GM21619 (cell line): ENCODE measurements around the gene CACNG5.

ENCODE experiments used
- ATAC-seq: cut with Tn5 transposase; IDR thresholded peaks from one replicate; pipeline ENCODE4 v1.9.1; 2021; ENCODE audit not compliant: unreplicated experiment

Gene CACNG5

DNA sequence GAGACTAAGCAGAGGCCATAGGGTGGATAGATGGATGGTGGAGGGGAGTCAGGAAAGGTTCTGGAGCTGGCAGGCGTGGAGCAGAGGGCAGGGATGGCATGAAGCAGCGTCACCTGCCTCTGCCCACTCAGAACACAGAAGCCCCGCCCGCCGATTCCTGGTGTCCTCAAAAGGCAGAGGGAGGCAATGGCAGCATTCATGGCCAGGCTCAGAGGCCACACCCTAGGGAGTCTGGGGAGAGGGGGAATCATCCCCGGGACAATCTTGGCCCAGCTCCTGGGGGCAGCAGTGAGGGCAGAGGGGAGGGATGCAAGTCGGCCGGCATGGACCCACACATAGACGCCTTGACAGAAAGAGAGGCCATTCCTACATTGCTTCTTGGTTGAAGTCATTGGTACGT is 68.9 kb downstream of the CACNG5 start:
- ATAC-seq: no peak

DNA sequence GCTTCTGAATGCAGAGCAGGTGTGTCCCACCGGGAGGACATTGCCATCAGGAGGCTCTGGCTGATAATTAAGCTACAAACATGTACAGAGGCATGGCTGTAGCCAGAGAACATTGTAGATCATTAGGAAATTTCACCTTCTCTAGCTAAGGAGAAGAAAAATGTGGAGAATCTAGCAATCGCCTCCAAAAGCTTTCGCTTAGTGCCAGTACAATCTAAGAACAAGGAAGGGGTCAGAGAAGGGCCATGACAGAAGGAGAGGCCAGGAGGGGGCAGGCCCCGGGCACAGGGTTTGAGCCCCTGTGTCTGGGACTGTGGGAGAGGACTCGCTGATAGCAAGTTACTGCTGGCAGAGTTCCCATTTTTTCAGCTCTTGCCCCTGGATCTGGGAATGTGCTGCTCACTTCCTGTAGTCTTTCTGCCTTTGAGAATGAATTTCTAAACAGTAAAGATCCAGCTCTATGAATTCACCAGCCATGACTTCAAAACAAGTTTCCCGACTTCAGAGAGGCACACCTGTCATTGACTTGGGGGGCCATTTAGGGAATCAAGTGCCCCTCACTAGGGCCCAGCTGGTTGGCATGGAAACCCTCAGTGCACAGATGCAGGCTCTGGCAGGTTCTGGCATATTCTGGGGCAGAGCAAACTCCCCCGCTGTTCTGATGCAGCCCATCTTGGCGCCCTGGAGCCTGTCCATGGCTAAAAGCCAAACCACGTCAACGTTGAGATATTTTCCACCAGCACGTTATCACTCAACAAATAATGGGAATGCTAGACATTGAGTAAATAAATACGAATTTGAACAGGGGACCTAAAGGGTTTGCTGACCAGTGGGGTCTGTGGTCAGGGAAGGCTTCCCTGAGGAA is 70.1 kb downstream of the CACNG5 start:
- ATAC-seq: no peak

DNA sequence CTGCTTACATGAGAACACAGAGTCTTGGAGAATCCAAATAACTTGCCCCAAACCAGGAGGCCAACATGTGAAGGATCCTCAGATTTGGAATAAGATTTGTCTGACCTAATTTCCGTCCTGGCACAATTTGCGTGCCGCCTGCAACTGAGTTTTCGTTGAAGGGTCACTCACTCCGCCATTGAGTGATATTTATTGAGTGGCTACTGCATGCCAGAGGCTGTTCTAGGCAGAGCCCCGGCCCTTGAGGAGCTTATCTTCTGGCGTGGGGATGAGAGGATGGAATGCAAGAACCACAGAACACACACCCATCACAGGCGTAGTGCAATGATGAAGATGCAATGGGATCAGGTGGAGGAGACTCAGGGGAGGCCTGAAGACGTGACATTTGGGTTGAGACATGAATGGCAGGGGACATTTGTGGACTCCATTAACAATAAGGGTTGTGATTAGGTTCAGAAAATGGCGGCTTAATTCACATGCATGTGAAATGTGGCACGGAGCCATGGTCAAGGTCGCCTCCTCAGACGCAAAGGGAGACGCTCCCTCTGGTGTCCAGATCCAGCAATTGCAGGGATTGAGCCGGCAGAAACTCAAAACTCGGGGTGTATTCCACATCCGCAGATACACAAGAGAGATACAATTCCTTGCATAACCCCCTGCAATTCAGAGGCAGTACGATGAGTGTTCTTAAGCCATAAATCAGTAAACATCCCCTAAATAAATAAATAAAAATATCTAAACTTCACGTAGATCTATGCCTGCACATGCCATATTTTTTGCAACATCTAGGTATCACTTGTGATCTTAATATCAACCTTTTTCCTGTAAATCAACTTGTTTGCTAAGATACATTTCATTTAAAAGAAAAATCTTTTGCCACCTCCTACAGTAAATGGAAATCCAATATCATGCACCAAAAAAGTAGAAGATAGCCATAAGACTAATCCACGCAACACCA is 71.7 kb downstream of the CACNG5 start:
- ATAC-seq: no peak

DNA sequence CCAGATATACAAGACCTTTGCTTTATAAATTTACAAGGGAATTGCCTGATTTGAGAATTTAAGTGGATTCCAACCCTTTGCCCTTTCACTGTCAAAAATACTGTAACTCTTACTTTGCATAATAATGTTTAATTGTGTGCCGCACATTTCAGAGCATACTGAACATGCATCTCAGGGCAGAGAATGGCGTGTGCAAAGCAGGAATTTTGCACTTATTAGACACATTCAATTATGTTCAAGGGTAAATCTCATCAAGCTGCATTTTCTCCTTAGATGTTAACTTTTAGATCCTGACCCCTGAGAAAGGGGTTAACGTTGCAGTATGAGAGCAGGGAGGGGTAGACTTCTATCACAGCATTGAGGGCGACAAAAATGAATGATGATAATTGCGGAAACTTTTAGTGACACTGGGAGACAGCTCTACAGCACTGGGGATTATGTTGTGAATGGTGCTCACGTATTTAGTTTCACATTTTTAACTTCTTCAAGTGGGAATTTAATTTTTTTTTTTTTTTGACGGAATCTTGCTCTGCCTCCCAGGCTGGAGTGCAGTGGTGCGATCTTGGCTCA is 75.0 kb downstream of the CACNG5 start:
- ATAC-seq: no peak

DNA sequence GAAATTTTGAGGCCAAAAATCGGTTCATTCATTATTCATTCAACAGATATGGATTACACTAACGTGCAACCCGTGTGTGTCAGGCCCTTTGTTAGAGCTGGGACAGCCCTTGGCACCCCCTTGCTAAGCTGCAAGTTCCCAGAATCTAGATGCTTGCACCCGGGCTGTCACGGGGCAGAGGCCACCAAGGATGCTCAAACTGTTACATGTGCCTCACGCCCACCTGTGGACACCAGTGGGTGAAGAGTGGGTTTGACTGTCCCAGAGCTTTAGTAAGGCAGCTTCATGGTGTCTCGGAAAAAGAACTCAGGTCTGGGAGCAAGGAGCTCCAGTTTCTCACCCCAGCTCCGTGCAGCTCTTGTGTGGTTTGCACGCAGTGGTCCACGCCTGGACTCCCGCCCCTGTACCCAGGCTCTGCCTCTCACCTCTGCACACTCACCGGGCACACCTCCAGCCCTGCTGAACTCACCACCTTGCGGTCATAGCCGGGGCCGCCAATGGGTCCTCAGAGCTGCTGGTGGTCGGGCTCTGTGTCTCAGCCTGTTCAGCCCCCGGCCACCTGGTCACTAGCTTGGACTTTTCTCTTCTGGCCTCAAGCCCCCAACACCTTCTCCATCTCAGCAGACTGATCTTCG is 75.9 kb downstream of the CACNG5 start:
- ATAC-seq: no peak

DNA sequence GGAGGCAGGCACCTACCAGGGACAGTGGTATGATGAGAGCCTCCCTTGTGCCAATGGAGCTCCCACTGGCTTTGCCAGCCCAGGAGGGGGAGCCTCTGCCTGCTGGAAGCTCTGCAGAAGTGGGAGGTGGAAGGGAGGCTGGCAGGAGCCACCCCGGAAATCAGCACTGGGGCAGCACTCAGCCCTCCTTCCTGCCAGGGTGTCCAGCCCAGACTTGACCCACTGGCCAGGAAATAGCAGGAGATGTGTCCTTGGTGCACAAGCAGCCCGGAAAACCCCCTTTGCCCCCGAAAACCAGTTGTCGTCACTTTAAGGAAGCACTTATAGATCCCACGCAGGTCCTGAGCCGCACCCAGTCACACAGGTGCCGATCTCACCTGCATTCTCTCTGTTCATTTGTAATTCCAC is 80.3 kb downstream of the CACNG5 start:
- no peak for ATAC-seq

DNA sequence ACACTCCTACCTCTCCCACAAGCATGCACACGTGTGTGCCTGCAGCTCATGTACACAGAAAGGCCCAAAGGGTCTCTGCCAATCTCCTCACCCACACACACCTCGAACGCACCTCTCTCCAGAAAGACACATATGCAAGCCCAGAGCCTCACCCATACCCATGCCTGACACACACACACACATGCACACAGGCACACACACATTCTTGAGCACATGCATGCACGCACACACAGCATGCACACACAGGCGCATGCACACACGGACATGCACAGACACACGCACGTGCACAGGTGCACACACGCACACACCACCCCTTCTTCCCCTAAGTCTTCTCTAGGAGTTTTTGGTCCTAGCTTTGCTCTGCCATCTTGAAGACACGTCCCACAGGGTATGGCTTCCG is 80.9 kb downstream of the CACNG5 start:
- ATAC-seq: no peak

DNA sequence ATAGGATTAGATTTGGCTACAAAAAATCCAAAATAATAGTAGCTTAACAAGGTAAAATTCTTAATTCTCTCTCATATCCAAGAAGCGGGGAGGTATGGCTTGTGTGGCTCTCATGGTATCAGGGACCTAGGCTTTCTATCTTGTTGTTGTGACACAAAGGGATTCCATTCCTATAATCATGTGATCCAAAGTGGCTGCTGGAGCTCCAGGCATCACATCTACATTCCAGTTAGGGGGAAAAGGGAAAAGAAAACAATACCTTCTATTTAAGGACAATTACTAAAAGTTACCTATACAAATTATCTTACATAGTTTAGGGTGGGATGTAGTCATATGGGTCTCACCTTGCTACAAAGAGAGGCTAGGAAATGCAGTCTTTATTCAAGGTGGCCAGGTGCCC is 82.0 kb downstream of the CACNG5 start:
- no peak for ATAC-seq

DNA sequence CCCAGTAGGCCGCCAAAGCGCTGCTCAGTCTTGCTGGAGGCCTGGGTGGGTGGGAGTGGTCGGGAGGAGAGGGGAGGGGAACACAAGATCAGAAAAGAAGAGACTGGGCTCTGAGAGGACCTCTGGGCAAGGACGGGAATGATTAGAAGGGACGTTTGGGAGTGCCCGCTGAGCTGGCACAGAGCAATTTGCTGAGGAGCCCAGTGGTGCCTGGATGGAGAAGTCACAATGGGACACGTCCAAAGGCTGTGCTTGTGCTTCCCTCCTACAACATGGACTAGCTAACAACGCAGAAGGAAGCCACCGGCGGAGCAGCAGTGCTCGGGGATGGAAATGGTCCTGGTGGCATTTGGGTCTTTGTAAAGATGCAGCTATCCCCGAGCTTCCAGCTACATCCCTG is 84.0 kb downstream of the CACNG5 start:
- no peak for ATAC-seq

DNA sequence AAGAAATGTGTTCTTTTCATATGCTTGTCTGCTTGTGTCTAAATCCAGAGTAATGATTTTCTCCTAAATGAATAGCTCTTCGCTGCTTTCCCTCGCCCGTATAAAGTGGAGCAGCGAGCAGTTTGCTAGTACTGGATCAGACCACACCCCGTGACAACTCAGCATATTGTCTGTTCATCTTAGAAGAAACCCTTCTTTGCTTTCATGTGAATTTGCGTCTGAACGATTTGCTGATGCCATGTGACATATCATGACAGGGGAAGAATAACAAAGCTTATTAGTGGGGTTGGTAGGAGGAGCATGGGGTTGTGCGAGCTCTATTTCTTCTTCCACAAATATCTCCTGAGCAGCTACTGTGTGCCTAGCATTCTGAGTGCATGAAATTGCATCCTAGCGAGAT is 85.5 kb downstream of the CACNG5 start:
- no peak for ATAC-seq

DNA sequence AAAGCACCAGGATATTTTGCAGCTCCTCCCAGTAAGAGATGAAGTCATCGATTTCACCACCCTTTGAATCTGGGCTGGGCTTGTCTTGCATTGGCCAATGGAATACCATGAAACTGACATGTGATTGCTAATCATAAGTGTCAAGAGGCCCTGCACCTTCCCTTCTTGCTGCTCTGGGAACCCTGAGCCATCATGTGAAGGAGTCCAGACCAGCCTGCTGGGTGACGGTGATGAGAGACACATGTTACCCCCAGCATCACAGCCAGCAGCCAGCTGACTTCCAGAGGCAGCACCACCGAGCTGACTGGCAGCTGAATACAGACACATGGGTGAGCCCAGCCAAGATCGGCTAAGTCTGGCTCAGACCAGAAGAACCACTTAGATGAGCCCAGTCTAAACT is 86.0 kb downstream of the CACNG5 start:
- no peak for ATAC-seq

DNA sequence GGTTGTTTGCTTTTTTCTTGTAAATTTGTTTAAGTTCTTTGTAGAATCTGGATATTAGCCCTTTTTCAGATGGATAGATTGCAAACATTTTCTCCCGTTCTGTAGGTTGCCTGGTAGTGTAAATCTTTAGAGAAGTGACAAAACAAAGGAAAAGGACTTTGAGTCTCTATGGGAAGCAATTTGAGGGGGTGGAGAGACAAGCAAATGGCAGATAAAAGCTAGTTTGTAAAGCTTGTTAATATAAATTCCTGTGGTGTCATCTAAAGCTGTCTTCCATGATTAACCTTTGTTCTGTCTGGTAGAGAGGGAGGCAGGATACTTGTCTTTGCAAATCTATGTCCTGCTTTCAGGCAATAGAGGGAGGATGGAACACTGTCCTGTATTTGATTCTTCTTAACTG is 89.0 kb downstream of the CACNG5 start:
- no peak for ATAC-seq

DNA sequence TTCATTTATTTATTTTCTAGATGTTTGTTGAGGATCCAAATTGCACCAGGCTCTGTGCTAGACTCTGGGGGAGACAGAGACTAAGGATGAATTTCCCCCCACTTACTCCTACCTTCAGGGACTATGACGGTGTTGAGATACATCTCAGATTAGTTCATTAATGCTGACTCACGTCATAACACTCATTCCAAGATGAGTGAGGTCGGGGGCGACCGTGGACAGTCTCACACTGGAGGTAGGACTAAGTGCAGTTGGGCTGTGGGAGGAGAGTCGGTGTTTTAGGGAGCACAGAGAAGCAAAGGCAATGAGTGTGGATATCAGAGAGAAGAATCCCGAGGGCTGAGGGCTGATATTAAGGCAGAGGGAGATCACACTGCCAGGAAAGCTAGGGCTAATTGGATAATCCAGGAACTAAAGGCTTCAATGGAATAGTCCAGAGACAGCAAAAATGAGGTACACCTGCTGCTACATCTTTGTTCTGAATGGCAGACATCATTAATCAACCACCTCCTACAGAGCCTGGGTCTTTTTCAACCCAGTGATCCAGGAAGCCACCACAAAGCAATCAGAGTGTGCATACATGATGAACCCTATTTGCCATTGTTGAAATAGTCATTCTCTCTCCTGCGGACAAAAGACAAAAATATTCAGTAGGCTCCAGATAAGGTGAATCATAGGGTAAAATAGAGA is 91.0 kb downstream of the CACNG5 start:
- ATAC-seq: no peak

DNA sequence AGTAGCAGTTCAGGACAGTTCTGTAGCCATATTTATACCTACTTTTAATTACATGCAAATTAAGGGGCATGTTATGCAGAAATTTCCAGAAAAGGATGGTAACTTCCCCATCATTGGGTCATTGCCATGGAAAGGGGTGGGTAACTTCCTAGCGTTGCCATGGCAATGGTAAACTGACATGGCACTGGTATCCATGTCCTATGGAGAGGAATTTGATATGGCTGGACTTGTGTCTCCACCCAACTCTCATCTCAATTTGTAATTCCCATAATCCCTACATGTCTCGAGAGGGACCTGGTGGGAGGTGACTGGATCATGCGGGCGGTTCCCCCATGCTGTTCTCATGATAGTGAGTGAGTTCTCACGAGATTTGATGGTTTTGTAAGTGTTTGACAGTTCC is 94.0 kb downstream of the CACNG5 start:
- ATAC-seq: no peak

DNA sequence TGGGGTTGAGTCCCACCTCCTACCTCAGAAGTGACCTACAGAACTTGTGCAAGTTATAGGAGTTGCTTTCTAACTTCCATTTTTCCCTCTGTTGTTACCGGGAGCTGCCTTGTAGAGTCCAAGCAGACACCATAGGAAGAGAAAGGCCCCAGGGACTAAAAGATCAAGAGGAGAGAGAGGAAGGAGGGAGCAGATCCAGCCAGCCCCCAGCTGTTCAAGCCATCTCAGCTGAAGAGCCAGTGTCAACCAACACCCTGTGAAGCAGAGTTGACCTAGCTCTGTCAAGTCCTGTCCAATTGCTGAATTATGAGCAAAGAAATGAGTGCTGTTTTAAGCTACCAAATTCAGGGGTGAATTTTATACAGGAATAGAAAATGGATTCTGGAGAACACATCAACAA is 94.7 kb downstream of the CACNG5 start:
- ATAC-seq: no peak

DNA sequence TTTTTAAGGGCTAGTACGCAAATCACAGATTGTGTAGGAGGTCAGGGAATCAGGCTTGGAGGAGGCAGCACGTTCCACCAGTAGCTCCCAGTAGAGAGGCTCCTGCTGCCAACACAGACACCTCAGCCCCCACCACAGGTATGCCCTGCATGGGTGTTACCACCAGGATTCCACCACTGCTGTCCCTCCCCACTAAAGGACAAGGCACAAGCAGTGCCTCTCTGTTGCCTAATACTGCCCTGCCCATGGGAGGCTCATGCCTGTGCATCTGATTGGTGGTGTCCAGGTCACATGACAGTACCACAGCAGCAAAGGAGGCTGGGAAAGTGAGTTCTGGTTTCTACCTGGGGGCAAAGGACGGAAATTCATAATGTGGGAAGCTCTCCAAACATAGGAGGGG is 96.0 kb downstream of the CACNG5 start:
- ATAC-seq: no peak

DNA sequence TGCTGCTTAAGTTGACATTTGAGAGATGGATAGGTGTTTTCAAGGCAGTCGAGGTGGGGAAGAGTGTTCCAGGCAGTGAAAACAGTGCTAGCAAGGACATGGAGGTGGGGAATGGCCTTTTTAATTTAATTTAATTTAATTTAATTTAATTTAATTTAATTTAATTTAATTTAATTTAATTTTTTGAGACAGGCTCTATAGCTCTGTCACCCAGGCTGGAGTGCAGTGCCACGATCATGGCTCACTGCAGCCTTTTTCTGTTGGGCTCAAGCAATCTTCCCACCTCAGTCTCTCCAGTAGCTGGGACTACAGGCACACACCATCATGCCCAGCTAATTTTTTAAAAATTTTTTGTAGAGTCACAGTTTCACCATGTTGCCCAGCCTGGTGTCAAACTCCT is 97.4 kb downstream of the CACNG5 start:
- no peak for ATAC-seq

DNA sequence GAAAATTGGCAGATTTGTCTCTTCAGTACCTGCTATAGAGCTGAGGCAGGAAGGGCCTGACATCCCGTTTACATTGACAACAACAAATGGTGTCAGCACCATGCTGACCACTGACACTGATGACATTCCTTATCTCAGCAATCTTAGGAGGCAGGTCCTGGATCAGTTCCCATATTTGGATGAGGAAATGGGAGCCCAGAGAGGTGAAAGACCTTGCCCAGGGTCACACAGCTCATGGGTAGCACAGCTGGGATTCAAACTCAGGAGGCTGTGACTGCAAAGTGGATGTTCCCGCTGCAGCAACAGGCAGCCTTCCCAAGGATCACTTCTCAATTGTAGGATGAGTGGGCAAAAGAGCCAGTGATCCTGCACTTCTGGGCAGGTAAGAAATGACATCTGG is 99.1 kb downstream of the CACNG5 start:
- ATAC-seq: no peak
